ENCODE results near the gene MAGED2. TPM values are rescaled to one million over a fixed set of nuclear protein-coding genes. Genes with fewer than 3 reads are reported as not detected.
"Not testable (repeated sequence)": the region's sequence is repeated elsewhere in the genome, so short reads cannot be mapped to it uniquely, and the experiment has no call there.

MAGED2 gene
- total and polyA plus RNA-seq, 2 experiments from 2014 or later, result 253 to 274 TPM

GRCh38 chrX:54842607-54843006, 35.1 kb downstream of the MAGED2 start:
- Histone ChIP-seq H3K27ac (no peak overlapping the region), H3K9me3 (ENCODE audit: low read depth) (no peaks in the 10 kb centered on the region), H3F3A (ENCODE audit: insufficient read depth) (no peaks in the 10 kb centered on the region), H3K9ac (no peak overlapping the region), H3K9me2 (ENCODE audit: insufficient read depth) (no peaks in the 10 kb centered on the region), H3K4me2 (ENCODE audit: unreplicated experiment) (no peak overlapping the region), H3K4me1 (ENCODE audit: insufficient read depth) (no peaks in the 10 kb centered on the region), H3K36me3 (ENCODE audit: low read depth) (no peaks in the 10 kb centered on the region), H3K27me3 (replicated peaks; ENCODE audit: insufficient read depth) (no peaks in the 10 kb centered on the region), H3K4me3 (no peak overlapping the region), H3K79me2 (ENCODE audit: insufficient read depth) (no peaks in the 10 kb centered on the region), H4K20me1 (ENCODE audit: insufficient read depth) (no peaks in the 10 kb centered on the region), H2AFZ (no peak overlapping the region)
- in situ Hi-C loops (cut with MboI), result no loop called here
- no peak for DNase-seq
- 0 to 6% methylated on average over 1 of the region's 1 CpG for WGBS, 2 experiments (ENCODE audit: low coverage in 1 of 2, low lambda C conversion rate in 2 of 2, missing lambda C conversion rate in 2 of 2)
- TF ChIP-seq EZH2phosphoT487 (IDR thresholded peaks at IDR 0.05; ENCODE audit: insufficient read depth, low read depth) (no peak), EZH2 (IDR thresholded peaks at IDR 0.05; ENCODE audit: insufficient read depth, poor library complexity, severe bottlenecking) (no peak)

DNA sequence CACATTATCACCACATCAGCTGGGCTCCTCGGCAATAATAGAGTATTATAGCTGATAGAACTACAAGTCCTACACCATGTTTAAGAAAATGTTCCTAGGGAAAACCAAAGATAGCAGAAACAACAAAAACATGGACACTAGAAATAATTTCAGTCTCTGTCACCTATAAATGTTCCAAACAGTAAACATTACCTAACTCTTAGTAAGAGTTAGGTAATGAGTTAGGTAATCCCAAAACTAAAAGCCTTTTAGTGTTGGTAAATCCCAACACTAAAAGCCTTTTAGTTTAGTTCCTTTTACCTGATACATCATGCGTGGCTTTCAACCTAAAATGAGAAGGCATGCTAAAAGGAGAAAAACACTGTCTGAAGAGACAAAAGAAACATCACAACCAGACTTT, 35.5 kb downstream of the MAGED2 start:
- 25 to 32% methylated on average over 2 of the region's 2 CpGs for WGBS, 2 experiments (ENCODE audit: low coverage in 1 of 2, low lambda C conversion rate in 2 of 2, missing lambda C conversion rate in 2 of 2)
- no peaks in the 10 kb centered on the region for H3K4me1 ChIP-seq (ENCODE audit: insufficient read depth)
- no peak for TF ChIP-seq EZH2phosphoT487 (IDR thresholded peaks at IDR 0.05; ENCODE audit: insufficient read depth, low read depth)
- no peak for TF ChIP-seq EZH2 (IDR thresholded peaks at IDR 0.05; ENCODE audit: insufficient read depth, poor library complexity, severe bottlenecking)
- no peaks in the 10 kb centered on the region for H4K20me1 ChIP-seq (ENCODE audit: insufficient read depth)
- H3K36me3 ChIP-seq (ENCODE audit: low read depth), result no peaks in the 10 kb centered on the region
- no peaks in the 10 kb centered on the region for H3K9me3 ChIP-seq (ENCODE audit: low read depth)
- H3K4me3 ChIP-seq, result no peak overlapping the region
- no peak overlapping the region for H3K9ac ChIP-seq
- in situ Hi-C loops (cut with MboI), result no loop called here
- DNase-seq, result no peak
- no peaks in the 10 kb centered on the region for H3K27me3 ChIP-seq (replicated peaks; ENCODE audit: insufficient read depth)
- no peak overlapping the region for H3K27ac ChIP-seq
- H2AFZ ChIP-seq, result no peak overlapping the region
- H3K9me2 ChIP-seq (ENCODE audit: insufficient read depth), result no peaks in the 10 kb centered on the region
- no peak overlapping the region for H3K4me2 ChIP-seq (ENCODE audit: unreplicated experiment)
- no peaks in the 10 kb centered on the region for H3K79me2 ChIP-seq (ENCODE audit: insufficient read depth)
- no peaks in the 10 kb centered on the region for H3F3A ChIP-seq (ENCODE audit: insufficient read depth)

GRCh38 chrX:54847700-54848099, 40.2 kb downstream of the MAGED2 start:
- WGBS, 2 experiments (ENCODE audit: low coverage in 1 of 2, low lambda C conversion rate in 2 of 2, missing lambda C conversion rate in 2 of 2), result 34 to 38% methylated on average over 1 to 2 of the region's 2 CpGs

GRCh38 chrX:54865208-54865607, 57.7 kb downstream of the MAGED2 start:
- H3F3A ChIP-seq (ENCODE audit: insufficient read depth), result no peaks in the 10 kb centered on the region
- in situ Hi-C loops (cut with MboI), result no loop called here
- H3K4me1 ChIP-seq (ENCODE audit: insufficient read depth), result no peaks in the 10 kb centered on the region
- H3K4me3 ChIP-seq, result no peak overlapping the region
- no peaks in the 10 kb centered on the region for H4K20me1 ChIP-seq (ENCODE audit: insufficient read depth)
- H2AFZ ChIP-seq, result no peak overlapping the region
- H3K9me2 ChIP-seq (ENCODE audit: insufficient read depth), result no peaks in the 10 kb centered on the region
- WGBS, 2 experiments (ENCODE audit: low coverage in 1 of 2, low lambda C conversion rate in 2 of 2, missing lambda C conversion rate in 2 of 2), result 0 to 4% methylated on average over 2 of the region's 2 CpGs
- no peaks in the 10 kb centered on the region for H3K79me2 ChIP-seq (ENCODE audit: insufficient read depth)
- H3K4me2 ChIP-seq (ENCODE audit: unreplicated experiment), result no peak overlapping the region
- no peak overlapping the region for H3K9ac ChIP-seq
- H3K27ac ChIP-seq, result no peak overlapping the region
- H3K27me3 ChIP-seq (replicated peaks; ENCODE audit: insufficient read depth), result no peaks in the 10 kb centered on the region
- DNase-seq, result no peak
- H3K36me3 ChIP-seq (ENCODE audit: low read depth), result no peaks in the 10 kb centered on the region
- no peaks in the 10 kb centered on the region for H3K9me3 ChIP-seq (ENCODE audit: low read depth)
- no peak for TF ChIP-seq EZH2phosphoT487 (IDR thresholded peaks at IDR 0.05; ENCODE audit: insufficient read depth, low read depth)
- no peak for TF ChIP-seq EZH2 (IDR thresholded peaks at IDR 0.05; ENCODE audit: insufficient read depth, poor library complexity, severe bottlenecking)

More at GRCh38 chrX:54847700-54848099, 40.2 kb downstream of the MAGED2 start:
- in situ Hi-C loops (cut with MboI); H2AFZ ChIP-seq; H3K4me3 ChIP-seq; H3K9me3 ChIP-seq (ENCODE audit: low read depth); H4K20me1 ChIP-seq (ENCODE audit: insufficient read depth); H3K4me2 ChIP-seq (ENCODE audit: unreplicated experiment); H3K27me3 ChIP-seq (replicated peaks; ENCODE audit: insufficient read depth); H3K9ac ChIP-seq; DNase-seq; H3K36me3 ChIP-seq (ENCODE audit: low read depth); H3F3A ChIP-seq (ENCODE audit: insufficient read depth); H3K9me2 ChIP-seq (ENCODE audit: insufficient read depth); H3K4me1 ChIP-seq (ENCODE audit: insufficient read depth); H3K79me2 ChIP-seq (ENCODE audit: insufficient read depth); H3K27ac ChIP-seq: not testable (repeated sequence)

Small RNA genes lying within 50 kb of the gene (small RNA-seq; reads per million reads assigned to genes)
- gene AL049732.1 (ENCODE audit: low read depth, low replicate concordance), result not detected
- 2.1 reads per million, percentile 67 among the genes with 10 or more reads in this experiment for gene SNORA11 (ENCODE audit: low read depth, low replicate concordance)

Other genes with a start within 250 kb of the MAGED2 start
- gene ITIH6, start 9.5 kb upstream of the MAGED2 start, total RNA-seq (2014; rRNA removed; shearing (Covaris generic)), result not detected in 2 replicates
- not detected in 2 replicates for gene ITIH6, start 9.5 kb upstream of the MAGED2 start, polyA plus RNA-seq (2016; fragmentation: Nextera tagmentation; extraction: Ambion mirVana)
- 15.0 and 17.7 TPM in 2 replicates for gene TRO, start 113.1 kb downstream of the MAGED2 start, total RNA-seq (2014; rRNA removed; shearing (Covaris generic))
- gene TRO, start 113.1 kb downstream of the MAGED2 start, polyA plus RNA-seq (2016; fragmentation: Nextera tagmentation; extraction: Ambion mirVana), result 13.6 and 16.4 TPM in 2 replicates
- not detected in 2 replicates for gene PFKFB1, start 186.4 kb downstream of the MAGED2 start, total RNA-seq (2014; rRNA removed; shearing (Covaris generic))
- gene PFKFB1, start 186.4 kb downstream of the MAGED2 start, polyA plus RNA-seq (2016; fragmentation: Nextera tagmentation; extraction: Ambion mirVana), result not detected in 2 replicates
- 7.8 and 8.0 TPM in 2 replicates for gene APEX2, start 192.6 kb downstream of the MAGED2 start, total RNA-seq (2014; rRNA removed; shearing (Covaris generic))
- 13.7 and 17.5 TPM in 2 replicates for gene APEX2, start 192.6 kb downstream of the MAGED2 start, polyA plus RNA-seq (2016; fragmentation: Nextera tagmentation; extraction: Ambion mirVana)
- not detected in 2 replicates for gene ALAS2, start 223.2 kb downstream of the MAGED2 start, total RNA-seq (2014; rRNA removed; shearing (Covaris generic))
- not detected in 2 replicates for gene ALAS2, start 223.2 kb downstream of the MAGED2 start, polyA plus RNA-seq (2016; fragmentation: Nextera tagmentation; extraction: Ambion mirVana)

Measured in GM23248 (cell line).